HG03064 (cell line): ENCODE results near the gene TTC27.

ENCODE experiments used
- ATAC-seq: cut with Tn5 transposase; IDR thresholded peaks from one replicate; pipeline ENCODE4 v1.9.1; 2021; ENCODE audit warnings: low read depth; ENCODE audit not compliant: unreplicated experiment

The TTC27 gene

GRCh38 chr2:32802877-32803276 lies 175.0 kb downstream of the TTC27 start:
- no peak for ATAC-seq

GRCh38 chr2:32804205-32804604 lies 176.4 kb downstream of the TTC27 start:
- no peak for ATAC-seq

GRCh38 chr2:32805104-32806095 lies 177.6 kb downstream of the TTC27 start:
- ATAC-seq, result no peak

- ATAC-seq, result no peak
These were observed 179.0 kb downstream of the TTC27 start for GRCh38 chr2:32806857-32807256.

GRCh38 chr2:32807662-32808061 lies 179.8 kb downstream of the TTC27 start:
- no peak for ATAC-seq

- ATAC-seq, result no peak
These were observed 183.2 kb downstream of the TTC27 start for GRCh38 chr2:32810909-32811495.

GRCh38 chr2:32811696-32812095 lies 183.8 kb downstream of the TTC27 start:
- no peak for ATAC-seq

- ATAC-seq, result no peak
These were observed 184.5 kb downstream of the TTC27 start for GRCh38 chr2:32812316-32812715.

- ATAC-seq, result no peak
These were observed 192.2 kb downstream of the TTC27 start for GRCh38 chr2:32820088-32820487.

GRCh38 chr2:32820701-32821100 lies 192.9 kb downstream of the TTC27 start:
- ATAC-seq, result no peak

- ATAC-seq, result no peak
These were observed 196.4 kb downstream of the TTC27 start for GRCh38 chr2:32824070-32824809.

- ATAC-seq, result no peak
These were observed 197.5 kb downstream of the TTC27 start for GRCh38 chr2:32825291-32825712.

- ATAC-seq, result no peak
These were observed 202.3 kb downstream of the TTC27 start for GRCh38 chr2:32830196-32830595.

- ATAC-seq, result no peak
These were observed 205.0 kb downstream of the TTC27 start for GRCh38 chr2:32832821-32833220.

- no peak for ATAC-seq
These were observed 205.9 kb downstream of the TTC27 start for GRCh38 chr2:32833709-32834108.

- no peak for ATAC-seq
These were observed 207.3 kb downstream of the TTC27 start for GRCh38 chr2:32835148-32835547.

GRCh38 chr2:32836933-32837332 lies 209.1 kb downstream of the TTC27 start:
- no peak for ATAC-seq

GRCh38 chr2:32838418-32838817 lies 210.6 kb downstream of the TTC27 start:
- no peak for ATAC-seq

- ATAC-seq, result no peak
These were observed 211.1 kb downstream of the TTC27 start for GRCh38 chr2:32838949-32839348.

- no peak for ATAC-seq
These were observed 214.4 kb downstream of the TTC27 start for GRCh38 chr2:32841931-32842898.
